Glomerular visceral epithelial cell (primary cell): ENCODE data around the gene PDF.

Experiments
- DNase-seq: peaks from one replicate; pipeline ENCODE4 v3.0.0-alpha.2; 2016; ENCODE audit errors: extremely low spot score

Gene PDF

DNA sequence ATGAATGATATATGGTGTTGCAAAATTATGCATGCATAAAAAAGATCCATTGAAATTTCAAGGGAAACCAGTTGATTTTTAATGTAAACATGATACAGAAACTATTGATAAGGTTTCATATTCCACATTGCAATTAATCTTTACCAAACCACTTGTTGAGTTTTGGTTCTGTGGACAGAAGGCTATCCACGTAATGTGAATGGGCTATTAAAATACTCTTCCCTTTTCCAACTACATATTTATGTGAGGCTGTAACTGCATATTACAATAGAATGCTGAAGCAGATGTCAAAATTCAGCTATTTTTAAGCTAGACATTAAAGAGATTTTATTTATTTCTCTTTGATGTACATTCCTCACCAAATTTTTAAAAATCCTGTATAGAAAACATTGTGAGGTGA, 53.0 kb downstream of the PDF start:
- DNase-seq, result no peak
